Fibroblast of lung (primary cell): ENCODE results near the gene ANKRD13B.

Experiments
- EZH2 ChIP-seq: IDR thresholded peaks from 2 replicates; pipeline ENCODE4 v1.5.1; 2012; ENCODE audit warnings: low read length, control low read depth, mild to moderate bottlenecking; ENCODE audit errors: missing control alignments
- TF ChIP-seq, protein P1 (sequence below), 2 donors: IDR thresholded peaks in 1 of 2; conservative IDR thresholded peaks in 1 of 2; 1 replicate in 1 of 2; 2 replicates in 1 of 2; pipeline ENCODE4 v1.5.1; 2011 to 2012; ENCODE audit warnings: low read length in 2 of 2, control low read depth in 1 of 2, inconsistent platforms in 1 of 2, low read depth in 1 of 2, mild to moderate bottlenecking in 1 of 2

GRCh38 chr17:29563816-29564215 is 29.1 kb upstream of the ANKRD13B start:
- TF ChIP-seq, protein P1, sequence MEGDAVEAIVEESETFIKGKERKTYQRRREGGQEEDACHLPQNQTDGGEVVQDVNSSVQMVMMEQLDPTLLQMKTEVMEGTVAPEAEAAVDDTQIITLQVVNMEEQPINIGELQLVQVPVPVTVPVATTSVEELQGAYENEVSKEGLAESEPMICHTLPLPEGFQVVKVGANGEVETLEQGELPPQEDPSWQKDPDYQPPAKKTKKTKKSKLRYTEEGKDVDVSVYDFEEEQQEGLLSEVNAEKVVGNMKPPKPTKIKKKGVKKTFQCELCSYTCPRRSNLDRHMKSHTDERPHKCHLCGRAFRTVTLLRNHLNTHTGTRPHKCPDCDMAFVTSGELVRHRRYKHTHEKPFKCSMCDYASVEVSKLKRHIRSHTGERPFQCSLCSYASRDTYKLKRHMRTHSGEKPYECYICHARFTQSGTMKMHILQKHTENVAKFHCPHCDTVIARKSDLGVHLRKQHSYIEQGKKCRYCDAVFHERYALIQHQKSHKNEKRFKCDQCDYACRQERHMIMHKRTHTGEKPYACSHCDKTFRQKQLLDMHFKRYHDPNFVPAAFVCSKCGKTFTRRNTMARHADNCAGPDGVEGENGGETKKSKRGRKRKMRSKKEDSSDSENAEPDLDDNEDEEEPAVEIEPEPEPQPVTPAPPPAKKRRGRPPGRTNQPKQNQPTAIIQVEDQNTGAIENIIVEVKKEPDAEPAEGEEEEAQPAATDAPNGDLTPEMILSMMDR (conservative IDR thresholded peaks at IDR 0.05 in 1 of 2, IDR thresholded peaks at IDR 0.05 in 1 of 2; ENCODE audit: low read depth in 1 of 2, low read length in 2 of 2): no peak
- TF ChIP-seq EZH2: no peak
